HPDE6-E6E7 (cell line): ENCODE results near the gene TBX19.

Experiments
- DNase-seq: peaks from one replicate; pipeline ENCODE4 v3.0.0; 2011; ENCODE audit warnings: missing footprints; ENCODE audit errors: extremely low spot score

The TBX19 gene

DNA sequence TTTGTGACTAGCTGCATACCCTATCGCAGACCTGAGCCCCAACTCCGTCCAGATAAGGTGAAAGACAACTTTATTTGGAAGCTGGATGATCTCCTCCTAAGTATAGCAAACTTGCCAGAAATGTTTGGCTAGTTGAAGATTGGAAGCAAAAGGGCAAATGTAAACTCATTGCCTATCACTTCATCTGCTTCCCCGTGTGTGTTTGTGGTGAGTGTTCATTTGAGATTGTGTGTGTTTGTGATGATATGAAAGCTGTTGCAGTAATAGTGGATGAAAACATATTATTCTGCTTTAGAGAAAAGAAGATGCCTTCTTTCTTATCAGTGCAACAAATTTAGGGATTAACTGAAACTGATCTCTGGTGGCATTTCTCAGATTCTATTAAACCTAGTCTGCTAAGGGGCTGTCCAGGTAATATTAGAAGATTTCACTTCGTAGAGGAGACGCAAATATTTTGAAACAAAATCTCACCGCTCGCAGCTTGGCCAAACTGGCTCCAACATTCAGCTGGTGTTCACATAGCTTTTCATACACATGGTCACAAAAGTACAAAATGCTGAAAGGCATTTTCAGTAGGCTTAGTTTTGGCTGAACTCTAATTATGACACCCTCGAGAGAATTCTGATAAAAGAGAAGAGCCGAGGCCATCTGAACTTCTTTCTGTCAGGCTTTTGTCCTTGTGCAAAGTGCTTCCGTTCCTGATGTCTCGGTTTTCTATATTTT is 1.1 kb downstream of the TBX19 start:
- DNase-seq = no peak

DNA sequence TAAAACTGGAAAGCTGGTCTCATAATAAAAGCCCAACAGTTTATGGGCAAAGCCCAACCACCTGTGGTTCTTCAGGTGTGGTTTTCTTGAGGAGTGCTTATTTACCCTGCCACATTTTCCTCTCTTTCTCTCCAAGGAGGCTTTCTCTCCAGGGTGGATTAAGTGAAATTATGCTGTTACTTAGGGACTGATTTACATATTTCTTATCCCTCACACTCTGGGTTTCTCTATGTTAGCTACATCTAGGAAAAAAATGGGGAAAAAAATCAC is 4.8 kb downstream of the TBX19 start:
- no peak for DNase-seq

DNA sequence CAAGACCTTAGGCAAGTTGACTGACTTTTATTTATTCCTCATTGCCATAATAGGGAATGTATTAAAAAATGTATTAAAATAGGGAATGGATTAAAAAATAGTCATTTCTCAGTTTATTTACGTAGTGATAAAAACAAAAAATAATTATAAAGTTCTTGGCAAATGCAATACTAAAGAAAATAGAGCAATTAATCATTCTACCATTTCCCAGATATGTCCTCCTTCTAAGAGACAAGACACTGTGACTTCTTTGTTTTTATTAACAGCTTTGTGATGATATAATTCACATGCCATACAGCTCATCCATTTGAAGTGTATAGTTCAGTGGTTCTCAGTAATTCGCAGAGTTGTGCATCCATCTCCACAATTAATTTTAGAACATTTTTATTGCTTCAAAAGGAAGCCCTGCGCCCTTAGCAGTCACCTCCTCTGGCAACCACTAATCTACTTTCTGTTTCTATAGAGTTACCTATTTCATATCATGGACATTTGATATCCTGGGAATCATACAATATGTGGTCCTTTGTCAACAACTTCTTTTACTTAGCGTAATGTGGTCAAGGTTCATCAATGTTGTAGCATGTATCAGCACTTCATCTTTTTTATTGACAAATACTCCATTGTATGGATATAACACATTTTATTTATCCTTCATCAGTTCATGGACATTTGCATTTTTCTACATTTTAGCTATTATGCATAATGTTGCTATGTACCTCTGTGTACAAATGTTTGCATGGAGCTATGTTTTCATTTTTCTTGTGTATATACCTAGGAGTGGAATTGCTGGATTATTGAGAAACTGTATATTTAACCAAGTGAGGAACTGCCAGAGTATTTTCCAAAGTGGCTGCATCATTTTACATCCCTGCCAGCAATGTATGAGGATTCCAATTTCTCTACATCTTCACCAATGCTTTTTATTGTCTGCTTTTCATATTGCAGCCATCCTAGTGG is 5.6 kb downstream of the TBX19 start:
- no peak for DNase-seq

DNA sequence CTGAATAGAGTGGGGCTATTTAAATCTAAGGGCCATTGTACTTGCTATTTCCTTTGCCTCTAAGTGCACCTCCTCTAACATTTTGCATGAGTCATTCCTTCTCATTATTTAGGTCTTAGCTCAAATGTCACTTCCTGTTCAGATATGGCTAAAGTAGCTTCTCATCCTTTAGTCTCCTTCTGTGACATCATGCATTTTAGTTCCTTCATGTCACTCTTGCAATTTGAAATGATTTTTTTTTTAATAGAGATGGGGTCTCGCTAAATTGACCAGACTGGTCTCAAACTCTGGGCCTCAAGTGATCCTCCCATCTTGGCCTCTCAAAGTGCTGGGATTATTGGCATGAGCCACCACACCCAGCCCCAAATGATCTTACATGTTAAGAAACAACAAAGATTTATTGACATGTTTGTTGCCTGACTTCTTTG is 6.6 kb downstream of the TBX19 start:
- peak; percentile 20 for DNase-seq

DNA sequence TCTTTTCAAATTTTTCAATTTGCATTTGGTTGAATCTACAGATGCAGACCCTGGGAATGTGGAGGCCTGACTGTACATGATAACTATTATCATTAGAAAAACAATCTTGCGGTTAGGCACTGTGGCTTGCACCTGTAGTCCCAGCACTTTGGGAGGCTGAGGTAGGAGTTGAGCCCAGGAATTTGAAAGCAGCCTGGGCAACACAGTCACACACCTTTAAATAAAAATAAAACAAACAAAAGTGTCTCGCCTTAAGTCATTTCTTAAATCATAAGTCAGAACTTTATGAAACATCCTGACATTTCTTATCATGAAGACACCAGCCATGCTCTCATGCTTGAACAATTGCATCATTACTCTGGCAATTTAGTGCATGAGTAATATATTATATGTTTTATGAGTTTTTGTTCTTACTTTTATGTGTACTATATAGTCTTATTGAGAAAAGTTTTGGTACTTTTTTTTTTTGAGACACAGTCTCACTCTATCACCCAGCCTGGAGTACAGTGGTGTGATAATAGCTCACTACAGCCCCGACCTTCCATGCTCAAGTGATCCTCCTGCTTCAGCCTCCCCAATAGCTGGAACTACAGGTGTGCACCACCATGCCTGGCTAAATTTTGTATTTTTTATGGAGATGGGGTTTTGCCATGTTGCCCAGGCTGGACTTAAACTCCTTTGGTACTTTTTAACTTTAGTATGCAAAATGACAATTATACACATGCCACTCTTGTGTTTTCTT is 7.8 kb downstream of the TBX19 start:
- no peak for DNase-seq

DNA sequence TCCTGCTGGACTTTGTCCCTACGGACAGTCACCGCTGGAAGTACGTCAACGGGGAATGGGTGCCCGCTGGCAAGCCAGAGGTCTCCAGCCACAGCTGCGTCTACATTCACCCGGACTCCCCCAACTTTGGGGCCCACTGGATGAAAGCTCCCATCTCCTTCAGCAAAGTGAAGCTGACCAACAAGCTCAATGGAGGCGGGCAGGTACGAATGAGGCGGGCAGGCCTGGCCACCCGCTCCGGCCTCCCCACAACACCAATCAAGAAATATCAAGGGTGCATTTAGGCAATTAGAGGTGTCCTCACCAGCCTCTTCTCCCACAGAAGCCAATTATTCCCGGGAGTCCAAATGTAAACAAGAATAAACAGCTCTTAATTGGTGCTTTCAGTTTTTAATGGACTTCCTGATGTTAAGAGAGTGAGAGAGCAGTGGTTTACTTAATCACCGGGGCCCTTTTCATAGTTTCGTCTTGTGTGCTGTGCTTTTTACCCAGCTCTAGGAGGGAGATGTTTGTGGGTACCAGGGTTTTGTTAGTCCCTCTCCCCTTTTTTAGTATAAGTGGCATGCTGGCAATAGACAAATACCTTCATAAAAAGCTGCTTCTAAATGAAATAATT is 10.7 kb downstream of the TBX19 start:
- DNase-seq = no peak

DNA sequence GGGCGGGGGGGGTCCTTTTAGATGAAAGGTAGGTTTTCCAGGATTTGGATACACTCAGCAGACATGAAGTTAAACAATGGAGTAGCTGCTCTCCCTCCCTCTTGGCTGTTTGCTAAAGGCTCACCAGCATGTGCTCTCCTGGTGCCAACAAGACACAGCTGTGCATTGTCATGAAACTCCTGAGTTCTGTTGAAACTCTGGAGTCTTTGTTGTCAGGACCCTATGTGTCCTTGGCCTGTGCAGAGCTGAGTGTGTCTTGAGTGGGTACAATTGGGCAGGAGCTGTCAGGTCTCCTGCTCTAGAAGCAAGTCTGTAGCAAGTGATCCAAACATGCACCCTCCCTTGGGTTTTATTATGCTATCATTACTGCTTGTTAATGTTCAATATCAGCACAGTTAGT is 12.7 kb downstream of the TBX19 start:
- no peak for DNase-seq

DNA sequence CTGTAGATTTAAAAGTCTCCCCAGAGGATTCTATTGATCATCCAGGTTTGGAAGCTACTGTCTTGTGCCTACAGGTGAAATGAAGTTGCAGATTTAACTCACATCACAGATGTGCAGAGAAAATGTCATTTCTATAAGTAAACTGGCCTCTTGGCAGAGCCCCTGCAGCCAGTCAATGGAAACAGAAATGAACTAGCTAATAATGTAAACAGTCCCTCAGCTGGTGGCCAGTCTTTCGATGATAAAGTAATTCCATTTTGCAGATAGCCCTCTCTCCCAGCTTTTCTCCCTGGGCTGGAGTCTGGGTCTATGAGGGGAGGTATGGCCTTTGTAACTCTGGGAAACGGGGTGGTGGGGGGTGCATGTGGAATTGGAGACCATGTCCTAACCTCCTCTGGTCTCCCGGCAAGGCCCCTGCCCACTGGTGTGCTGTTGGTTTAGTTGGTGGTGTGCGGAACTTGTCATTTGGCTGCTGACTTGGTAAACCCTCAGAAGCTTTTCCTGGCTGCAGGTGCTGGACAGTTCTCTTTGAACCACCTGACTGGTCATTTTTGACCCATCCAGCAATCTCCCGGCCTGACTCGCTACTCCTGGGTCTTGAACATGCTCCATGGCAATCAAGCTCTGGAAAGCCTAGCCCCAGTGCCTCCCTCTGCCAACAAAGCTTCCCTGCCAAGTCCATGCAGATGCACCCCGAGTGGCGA is 14.9 kb downstream of the TBX19 start:
- no peak for DNase-seq

DNA sequence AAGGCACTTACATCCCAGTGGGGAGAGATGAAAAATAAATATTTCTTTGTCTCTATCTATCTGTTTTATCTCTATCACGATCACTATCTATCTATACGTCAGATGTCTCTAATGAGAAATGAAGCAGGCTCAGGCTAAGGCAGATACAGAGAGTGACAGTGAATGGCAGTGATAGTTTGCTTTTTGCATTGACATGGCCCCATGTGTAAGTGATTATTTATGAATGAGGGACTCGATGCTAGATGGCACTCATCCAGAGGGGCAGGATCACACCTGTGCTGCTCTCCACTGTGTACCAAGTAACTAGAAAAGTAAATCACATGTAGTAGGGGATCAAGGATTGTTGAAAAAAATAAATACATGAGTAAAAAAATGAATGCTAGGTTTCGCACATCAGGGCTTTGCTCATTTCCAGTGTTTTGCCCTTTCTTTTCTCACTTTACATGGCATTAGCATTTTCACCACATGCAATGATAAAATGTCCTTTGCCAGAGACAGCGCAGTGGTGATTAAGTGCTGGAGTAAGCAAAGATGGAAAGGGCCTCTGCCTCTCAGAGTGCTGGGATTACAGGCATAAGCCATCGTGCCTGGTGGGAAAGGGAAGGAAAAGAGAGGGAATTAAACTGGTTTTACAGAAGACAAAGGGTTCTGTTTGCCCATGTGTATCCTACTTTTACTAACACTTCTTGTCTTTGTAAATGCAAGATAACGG is 16.5 kb downstream of the TBX19 start:
- DNase-seq = no peak

DNA sequence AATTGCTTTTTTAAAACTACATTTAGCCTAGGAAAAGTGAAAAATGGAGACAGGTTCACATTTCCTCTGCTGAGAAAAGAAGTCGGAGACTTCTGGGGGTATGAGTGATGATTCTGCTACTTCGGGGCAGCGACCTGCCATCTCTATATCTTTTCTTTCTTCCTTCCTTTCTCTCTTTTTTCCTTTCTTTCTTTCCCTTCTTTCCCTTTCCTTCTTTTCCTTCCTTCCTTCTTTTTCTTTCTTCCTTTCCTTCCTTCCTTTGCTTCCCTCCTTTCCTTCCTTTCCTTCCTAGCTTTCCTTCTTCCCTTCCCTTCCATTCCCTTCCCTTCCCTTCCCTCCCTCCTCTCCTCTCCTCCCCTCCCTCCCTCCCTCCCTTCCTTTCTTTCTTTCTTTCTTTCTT is 17.8 kb downstream of the TBX19 start:
- DNase-seq = no peak

DNA sequence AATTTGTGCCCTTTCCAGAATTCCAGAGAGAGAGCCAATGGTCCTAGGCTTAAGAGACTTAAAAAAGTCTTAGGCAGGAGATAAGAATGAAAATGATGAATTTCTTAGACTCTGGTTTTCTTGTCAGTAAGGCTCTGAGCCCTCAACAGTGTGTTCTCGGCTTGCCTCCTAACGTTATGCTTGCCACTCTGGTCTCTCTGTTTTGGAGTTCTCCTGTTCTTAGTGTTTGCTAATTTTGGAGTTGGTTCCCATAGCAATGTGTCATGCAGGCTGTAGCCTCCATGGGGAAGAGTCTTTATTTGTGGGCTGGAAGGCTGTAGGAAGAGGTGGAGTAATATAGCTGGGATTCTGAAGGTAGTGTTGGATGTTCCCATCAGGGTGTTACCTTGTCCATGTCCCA is 19.9 kb downstream of the TBX19 start:
- DNase-seq = no peak

DNA sequence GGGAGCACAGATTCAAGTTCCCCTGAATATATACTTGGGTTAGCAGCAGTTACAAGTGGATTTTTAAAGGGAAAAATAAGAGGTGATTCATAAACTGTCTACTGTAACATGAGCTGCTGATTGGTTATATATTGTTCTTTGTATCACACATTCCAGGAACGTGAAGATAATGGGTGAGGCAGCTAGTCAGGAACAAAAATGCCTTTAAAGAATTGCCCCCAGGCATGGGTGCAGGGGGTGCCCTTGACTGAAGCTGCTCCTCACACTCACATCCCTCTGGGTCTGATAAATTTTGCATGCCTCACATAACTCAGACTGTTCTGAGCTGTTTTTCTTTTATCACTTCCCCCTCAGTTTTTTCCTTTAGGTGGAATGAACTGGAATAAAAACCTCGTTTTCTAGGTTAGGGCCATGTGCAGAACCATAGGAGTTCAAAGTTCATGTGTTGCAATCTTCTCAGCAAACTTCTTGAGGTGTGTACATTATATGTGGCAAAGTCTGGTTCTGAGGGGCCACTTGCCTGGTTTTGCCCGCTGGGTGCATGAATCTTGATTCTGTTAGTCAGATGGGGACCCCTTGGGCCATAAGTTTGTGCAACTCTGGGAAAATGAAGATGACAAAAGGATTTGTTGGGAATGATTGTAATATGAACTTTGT is 21.1 kb downstream of the TBX19 start:
- peak; percentile 80 for DNase-seq

DNA sequence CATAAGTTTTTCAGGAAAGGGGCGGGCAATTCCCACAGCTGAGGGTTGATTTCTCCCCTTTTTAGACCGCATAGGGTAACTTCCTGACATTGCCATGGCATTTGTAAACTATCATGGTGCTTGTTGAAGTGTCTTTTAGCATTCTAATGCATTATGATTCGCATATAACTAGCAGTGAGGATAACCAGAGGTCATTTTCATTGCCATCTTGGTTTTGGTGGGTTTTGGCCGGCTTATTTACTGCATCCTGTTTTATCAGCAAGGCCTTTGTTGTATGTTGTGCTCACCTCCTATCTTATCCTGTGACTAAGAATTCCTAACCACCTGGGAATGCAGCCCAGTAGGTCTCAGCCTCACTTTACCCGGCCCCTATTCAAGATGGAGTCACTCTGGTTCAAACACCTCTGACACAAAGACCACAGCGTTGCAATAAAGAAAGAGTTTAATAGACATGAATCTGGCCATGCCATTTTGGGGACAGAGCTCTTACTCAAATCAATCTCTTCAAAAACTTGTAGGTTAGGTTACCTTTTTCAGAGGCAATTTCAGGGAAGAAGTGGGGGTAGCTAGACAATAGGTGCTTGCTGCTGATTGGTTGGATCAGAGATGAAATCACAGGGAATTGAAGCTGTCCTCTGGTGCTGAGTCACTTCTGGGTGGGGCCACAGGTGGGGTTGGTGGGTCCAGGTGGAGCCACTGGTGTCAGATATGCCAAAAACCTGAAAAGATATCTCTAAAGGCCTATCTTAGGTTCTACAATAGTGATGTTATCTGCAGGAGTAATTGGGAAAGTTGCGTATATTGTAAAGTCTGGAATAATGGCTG is 23.3 kb downstream of the TBX19 start:
- DNase-seq = no peak

DNA sequence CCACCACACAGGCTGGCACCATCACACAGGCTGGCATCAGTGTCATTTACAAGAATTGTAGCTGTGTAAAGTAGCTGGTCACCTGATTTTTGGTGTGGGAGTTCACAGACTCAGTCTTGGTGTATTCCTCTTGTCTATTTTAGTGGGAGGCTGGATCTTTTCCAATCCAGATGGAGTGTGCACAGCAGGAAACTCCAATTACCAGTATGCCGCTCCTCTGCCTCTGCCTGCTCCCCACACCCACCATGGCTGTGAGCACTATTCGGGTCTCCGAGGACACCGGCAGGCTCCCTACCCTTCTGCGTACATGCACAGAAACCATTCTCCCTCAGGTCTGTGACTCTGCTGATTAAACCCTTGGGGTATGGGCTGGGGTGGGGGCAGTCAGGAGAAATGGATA is 24.2 kb downstream of the TBX19 start:
- no peak for DNase-seq

DNA sequence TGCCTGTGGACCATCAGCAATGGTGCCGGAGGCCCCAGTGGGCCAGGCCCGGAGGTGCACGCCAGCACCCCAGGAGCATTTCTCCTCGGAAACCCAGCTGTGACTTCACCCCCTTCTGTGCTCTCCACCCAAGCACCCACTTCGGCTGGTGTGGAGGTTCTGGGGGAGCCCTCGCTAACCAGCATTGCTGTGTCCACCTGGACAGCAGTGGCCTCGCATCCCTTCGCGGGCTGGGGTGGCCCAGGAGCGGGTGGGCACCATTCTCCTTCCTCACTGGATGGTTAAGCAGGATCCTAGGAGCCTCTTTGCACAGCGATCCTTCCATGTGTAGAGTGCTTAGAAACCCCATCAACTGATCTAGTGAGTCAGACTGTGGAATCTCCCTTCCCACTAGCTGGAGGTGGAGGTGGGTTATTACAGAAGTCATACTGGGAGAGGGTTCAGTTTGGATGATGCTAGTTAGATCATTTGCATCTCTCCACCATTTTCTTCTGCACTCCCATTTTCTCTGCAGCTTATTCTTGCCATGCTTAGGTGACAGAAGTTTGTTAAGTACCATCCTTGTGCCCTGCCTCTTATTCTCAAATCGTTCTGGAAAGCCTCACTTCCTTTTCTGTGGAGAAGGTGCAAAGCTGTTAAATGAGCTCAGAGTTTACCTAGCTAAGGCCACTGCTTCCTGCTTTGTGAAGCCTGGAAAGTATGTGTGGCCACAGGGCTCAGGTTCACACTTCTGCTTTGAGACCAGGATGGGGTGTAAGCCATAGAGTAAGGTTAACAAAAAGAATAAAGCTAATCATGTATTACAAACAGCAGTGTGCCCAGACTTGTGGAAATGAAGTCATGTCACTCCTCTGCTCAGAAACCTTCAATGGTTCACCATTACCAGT is 32.3 kb downstream of the TBX19 start:
- no peak for DNase-seq

DNA sequence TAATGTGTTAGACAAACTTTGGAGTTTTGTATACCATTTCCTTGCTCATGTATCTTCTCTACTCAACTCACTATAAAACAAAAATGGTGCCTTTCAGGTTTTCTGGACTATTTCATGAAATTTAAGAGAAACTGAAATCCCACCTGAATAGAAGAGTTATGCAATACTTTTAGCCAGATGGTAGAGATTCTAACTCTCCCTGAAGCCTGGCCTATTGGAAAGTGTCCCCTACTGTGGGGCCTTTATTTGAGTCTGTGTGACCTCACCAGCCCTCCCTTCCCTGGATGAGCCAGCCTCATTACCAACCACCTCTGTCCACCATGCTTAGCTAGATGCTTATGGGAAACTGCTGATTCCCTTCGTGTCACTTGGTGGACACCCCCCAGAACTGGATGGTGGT is 35.5 kb downstream of the TBX19 start:
- no peak for DNase-seq

DNA sequence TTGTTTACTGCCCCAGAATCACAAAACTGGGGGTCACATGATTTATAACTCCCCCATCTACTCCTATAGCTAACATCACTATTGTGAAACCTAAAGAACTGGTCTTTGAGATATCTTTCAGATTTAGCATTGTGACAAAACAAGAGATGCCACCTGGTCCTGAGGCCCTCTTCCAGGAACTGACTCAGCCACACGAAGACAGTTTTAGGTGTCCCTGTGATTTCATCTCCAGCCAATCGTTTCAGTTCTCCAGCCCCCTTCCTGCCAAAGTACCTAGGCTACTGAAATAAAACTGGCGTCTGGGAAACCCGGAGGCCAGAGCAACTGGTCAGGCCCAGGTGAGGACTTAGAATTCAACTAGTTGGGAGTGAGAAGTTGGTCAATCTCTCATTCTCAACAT is 36.6 kb downstream of the TBX19 start:
- no peak for DNase-seq

DNA sequence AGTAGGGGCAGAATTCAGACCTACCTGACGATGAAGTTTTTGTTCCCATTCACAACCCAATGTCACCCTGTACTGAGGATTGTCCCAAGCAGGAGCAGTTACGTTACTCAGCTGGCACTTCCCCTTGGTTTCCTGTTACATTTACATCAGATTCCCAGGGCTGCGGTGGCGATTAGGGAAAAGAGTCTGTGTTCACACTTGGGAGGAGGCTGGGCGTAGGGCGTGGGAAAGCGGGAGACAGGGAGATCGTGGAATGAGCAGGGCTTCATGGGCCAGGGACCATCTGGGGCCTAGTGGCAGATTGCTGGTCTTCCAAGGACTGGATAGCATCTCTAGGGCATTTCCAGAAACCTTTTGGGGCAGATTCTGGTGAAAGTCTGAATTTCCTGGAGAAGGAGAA is 39.0 kb downstream of the TBX19 start:
- DNase-seq = no peak
